Activated CD8-positive, alpha-beta memory T cell treated with anti-CD3 and anti-CD28 coated beads, Interleukin-2, amount 50 U/mL, for 24 hours (primary cell): ENCODE measurements around the gene EMSY.
"Not testable (repeated sequence)": the region's sequence is repeated elsewhere in the genome, so short reads cannot be mapped to it uniquely, and the experiment has no call there.

ENCODE experiments used
- DNase-seq: peaks from one replicate; pipeline ENCODE4 v3.0.0-alpha.2; 2020; ENCODE audit errors: extremely low read depth

Gene EMSY

DNA sequence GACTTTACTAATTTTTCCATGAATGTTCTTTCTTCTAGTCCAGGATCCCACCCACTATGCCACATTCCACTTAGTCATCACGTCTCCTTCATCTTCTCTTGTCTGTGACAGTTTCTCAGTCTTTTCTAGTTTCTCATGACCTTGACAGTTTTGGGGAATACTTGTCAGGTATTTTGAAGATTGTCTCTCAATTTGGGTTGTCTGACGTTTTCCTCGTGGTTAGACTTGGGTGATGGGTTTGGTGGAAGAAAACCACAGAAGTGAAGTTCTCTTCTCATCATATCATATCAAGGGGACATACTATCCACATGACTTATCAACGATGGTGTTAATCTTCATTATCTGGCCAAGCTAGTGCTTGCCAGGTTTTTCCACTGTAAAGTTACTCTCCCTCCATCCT is 123.3 kb downstream of the EMSY start:
- DNase-seq: no peak

DNA sequence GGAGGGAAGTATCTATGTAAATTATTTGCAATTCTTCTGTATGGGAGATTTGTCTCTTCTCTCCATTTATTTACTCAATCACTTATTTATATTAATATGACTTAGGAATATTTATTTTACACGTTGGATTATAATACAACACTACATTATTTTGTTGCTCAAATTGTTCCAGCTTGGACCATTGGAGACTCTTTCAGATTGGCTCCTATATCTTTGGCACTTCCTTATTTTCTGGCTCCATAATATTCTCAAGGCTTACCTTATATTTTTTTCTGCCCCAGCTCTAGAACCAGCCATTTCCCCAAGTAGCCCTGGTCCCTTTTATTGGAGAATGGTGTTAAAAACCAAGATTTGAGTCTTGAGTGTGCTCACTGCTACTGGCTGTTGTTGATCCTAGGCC is 123.8 kb downstream of the EMSY start:
- DNase-seq: no peak

DNA sequence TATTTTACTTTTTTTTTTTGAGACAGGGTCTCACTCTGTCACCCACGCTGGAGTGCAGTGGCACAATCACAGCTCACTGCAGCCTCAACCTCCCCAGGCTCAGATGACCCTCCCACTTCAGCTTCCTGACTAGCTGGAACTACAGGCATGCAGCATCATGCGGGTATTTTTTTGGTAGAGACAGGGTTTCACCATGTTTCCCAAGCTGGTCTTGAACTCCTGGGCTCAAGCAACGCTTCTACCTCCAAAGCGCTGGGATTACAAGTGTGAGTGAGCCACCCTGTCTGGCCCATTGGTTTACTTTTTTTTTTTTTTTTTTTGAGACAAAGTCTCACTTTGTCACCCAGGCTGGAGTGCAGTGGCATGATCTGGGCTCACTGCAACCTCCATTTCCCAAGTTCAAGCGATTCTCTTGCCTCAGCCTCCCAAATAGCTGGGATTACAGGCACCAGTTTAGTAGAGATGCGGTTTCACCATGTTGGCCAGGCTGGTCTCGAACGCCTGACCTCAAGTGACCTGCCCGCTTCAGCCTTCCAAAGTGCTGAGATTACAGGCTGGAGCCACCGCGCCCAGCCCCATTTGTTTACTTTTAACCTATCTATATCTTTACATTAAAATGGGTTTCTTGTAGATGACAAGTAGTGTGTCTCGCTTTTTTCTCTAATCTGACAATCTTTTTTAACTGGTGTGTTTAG is 127.5 kb downstream of the EMSY start:
- not testable (repeated sequence) for DNase-seq

DNA sequence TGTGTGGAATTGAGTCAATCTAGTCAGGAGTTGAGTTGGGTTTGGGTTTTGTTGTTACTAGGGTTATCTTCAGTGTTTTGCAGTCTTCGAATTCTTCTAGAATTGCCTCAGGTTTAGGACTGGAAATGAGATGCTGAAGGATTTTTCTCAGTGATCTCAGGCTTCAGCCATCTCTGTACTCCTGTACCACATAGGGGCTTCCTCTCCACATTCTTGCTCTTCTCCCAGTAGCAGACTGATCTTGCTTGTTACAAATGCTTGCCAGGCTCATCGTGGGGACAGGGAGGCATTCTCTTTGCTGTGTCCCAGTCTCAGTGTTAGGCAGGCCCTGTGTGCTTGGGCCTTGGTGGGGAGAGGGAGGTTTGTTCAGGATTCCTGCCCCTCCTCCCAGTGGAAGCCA is 129.6 kb downstream of the EMSY start:
- DNase-seq: no peak

DNA sequence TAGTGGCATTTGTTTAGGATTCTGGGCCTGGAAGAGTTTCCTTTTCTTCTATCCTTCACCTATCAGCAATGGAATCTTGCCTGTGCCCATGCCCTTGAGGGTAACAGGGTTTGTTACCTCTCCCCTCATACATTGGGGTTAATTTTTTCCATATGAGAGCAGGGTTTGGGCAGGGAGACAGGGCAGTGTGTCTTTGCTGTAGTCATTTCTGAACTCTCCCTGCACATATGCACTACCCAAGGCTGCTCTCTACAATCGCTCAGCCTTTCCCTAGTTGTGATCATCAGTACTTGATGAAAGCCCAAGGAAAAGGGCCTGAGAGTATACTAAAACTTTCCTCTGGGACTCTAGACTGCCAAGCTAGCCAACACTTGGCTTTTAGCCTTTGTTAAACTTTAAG is 130.1 kb downstream of the EMSY start:
- no peak for DNase-seq

DNA sequence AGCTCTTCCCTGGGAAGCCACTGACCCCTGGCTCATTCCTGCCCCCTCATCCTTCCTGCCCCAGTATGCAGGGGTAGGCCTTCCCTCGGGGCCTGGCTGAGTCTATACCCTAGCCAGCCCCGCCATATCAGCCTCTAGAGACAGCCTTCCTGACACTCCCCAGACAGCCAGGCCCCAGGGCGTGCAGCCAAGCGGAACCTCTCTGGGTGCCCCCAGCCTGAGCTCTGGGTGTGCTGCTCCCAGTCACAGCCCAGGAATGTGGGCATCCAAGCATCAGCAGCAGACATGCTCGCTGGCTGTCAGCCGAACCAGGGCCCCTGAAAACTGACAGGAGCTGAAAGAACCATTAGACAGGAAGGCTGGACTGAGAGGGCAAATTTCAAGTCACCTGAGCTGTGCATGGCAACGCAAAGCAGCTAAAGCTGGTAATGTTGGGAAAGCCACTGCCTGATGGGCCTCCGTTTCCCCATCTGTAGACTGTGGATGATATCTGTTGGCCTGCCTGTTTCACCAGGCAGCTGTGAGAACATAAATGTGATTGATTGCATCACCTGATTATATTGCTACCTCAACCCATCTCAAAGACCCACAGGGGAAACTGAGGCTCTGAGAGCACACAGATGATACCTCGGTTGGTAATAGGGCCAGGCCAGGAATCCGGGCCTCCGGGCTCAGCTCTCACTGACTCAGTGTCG is 132.6 kb downstream of the EMSY start:
- DNase-seq: no peak

DNA sequence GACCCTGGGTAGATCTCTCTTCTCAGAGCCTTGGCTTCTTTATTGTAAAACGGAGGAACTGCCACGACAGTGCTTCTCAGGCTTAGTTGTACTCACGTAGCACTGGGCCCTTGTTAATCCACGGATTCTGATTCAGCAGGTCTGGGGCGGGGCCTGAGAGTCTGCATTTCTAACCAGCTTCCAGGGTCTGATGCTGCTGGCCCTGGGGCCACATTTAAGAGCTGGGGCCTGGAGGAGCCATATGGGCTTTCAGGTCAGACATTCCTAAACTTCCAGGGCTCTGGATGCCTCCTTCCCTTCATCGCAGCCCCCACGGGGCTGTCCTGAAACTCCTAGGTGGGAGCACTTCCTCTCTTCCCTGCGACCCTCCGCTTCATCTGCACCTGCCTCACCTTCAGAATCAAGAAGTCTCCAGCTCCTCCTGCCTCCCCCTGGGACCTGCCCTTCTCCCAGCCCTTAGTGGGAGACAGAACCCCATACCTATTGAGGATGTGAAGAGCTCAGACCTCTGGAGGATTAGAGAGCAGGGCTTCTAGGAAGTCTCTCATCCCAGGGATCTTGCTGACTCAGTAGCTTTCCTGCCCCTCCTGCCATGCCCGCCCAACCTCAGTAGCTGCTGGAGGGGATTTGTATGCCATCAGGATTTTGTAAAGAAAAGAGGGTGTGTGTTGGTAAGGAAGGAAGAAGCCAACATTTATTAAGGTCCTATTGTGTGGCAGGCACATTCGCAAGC is 133.3 kb downstream of the EMSY start:
- DNase-seq: no peak

DNA sequence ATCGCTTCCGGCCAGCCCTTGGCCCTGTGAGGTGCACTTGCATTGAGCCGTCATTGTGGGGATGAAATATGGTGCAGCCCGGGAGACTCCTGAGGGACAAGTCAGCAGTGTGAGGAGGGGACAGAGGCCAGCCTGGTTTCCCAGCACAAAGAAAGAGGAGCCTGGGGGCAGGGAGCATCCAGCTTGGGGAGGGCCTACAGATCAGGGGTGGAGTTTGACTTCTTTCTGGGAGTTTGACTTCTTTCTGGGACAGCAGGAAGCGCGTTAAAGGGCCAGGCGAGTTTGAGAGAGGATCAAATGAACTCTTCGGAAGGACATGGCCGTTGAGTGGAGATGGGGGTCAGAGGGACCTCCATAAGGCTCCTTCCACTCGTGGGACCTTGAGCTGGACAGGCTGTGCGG is 133.8 kb downstream of the EMSY start:
- DNase-seq: no peak

DNA sequence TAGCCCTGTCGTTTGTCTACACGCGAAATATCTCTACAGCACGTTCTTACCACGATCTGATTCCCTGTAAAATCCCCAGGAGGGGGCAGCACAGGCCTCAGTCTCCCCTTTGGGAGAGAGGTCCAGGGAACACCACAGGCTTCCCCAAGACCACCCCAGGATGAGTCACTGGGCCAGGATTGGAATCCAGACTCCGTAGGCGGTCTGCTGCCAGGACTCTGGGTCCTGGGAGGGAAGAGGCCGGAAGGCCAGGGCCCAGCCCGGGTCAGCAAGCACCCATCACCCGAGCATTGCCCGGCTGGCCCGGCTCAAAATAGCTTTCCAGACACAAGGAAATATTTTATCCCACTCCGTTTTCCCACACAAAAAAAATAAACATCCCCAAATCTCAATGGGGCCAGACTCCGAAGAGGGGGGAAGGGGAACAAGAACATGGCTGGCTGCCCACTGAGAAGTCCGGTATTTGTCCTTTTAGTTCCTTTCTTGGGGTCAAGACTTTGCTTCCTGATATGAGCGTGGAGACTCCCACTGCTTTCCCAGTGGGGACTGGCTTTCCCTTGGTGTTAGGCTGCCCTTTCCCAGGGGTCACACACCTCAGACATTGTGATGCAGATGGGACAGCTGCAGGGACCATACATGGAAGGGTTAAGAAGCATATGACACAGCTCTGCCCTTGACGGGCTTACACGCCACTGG is 134.4 kb downstream of the EMSY start:
- no peak for DNase-seq

DNA sequence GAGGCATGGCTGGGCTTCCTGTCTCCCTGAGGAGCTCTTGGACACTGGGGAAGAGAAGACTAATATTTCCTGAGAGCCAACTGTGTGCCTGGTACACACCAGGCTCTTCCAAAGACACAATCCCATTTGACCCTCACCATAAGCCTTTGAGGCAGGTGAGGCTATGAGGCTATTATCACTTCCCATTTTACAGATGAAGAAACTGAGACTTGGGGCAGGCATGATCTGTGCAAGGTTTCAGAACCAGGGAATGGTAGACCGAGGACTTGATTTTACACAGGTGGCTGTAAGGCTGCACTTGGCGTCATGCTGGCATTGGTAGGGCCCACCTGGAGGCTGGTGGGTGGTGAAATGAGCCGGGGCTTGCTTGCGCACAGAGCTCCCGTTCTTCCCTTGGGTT is 134.9 kb downstream of the EMSY start:
- no peak for DNase-seq

DNA sequence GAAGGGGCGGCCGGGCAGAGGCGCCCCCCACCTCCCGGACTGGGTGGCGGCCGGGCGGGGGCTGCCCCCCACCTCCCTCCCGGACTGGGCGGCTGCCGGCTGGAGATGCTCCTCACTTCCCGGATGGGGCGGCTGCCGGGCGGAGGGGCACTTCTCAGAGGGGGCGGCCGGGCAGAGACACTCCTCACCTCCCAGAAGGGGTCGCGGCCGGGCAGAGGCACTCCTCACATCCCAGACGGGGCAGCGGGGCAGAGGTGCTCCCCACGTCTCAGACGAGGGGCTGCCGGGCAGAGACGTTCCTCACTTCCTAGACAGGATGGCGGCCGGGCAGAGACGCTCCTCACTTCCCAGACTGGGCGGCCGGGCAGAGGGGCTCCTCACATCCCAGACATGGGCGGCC is 137.7 kb downstream of the EMSY start:
- DNase-seq: not testable (repeated sequence)

DNA sequence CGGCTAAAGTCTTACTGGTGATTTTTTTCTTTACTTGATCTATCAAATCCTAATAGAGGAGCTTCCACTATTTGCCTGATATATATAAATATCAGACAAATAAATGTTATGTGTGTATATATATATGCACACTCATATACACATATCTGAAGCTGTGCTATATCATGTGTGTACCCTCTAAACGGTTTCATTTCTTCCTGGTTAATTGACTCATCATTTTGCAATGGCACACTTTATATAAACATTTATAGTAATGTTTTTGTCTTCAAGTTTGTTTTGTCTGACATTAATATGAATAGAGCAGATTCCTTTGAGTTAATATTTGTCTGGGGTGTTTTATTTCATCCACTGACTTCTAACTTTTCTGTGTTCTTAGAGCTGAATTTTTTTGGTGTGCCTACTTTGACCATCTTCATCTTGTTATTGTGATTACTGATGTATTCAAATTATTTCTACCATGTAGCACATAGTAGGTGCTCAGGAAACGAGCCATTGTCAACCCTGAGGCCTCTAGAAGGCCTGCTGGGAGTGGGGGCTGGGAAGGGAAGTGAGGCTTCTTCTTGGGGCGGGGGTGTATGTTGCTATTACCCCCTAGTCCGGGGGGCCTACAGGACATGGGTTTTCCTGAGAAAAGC is 143.1 kb downstream of the EMSY start:
- no peak for DNase-seq

DNA sequence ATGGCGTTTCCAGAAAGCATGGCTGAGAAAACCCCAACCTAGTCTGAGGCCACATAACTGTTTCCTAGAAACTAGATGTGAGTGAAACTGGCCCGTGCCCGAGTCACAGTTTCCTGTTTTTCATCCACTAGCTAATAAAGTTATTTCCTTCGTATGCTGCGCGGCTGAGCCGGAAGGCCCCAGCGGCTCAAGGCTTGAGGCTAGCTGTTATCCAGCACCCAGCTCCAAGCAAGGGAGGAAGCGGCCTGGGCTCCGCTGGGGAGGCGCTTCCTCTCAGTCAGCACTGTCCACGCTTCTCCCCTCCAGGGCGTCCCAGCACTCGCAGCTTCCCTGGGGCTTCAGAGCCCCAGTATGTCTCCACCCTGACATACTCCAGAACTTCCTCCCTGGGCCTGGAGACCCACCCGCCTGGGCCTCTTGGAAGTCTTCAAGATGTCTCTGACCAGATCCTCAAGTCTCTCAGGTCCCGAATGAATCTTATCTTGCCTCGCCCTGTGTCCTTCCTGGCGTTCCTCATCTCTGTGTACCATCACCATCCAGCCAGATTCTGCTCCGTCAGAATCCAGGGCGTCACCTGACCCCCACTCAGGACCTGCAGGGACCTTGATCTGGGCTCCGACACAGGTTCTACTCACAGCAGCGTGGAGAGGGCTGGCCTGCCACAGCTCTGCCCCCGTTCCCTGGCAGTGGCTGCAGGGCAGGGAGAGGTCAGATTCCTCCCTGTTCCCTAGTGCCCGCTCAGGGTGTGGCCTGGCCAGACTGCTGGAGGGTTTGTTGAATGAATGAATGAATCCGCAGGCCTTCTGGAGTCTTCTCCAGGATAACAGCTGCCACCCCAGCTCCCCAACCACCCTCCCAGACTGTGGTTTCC is 143.9 kb downstream of the EMSY start:
- DNase-seq: peak; percentile 25

DNA sequence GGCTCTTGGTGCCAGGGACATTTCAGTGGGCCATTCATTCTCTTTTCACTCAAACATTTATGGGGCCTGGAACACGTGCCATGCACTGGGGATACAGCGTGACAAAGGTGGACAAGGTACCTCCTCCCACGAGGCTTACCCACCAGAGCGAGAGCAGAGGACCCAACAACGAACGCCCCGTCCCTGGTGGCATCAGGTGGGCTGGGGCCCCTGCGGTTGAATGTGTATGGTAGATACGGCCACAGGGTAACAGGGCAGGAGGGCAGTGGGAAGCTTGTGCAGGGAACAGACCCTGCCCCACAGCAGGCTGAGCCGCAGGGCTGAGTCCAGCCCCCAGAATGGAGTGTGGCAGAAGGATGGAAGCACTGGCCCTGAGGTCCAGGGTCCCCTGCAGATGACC is 144.7 kb downstream of the EMSY start:
- no peak for DNase-seq

DNA sequence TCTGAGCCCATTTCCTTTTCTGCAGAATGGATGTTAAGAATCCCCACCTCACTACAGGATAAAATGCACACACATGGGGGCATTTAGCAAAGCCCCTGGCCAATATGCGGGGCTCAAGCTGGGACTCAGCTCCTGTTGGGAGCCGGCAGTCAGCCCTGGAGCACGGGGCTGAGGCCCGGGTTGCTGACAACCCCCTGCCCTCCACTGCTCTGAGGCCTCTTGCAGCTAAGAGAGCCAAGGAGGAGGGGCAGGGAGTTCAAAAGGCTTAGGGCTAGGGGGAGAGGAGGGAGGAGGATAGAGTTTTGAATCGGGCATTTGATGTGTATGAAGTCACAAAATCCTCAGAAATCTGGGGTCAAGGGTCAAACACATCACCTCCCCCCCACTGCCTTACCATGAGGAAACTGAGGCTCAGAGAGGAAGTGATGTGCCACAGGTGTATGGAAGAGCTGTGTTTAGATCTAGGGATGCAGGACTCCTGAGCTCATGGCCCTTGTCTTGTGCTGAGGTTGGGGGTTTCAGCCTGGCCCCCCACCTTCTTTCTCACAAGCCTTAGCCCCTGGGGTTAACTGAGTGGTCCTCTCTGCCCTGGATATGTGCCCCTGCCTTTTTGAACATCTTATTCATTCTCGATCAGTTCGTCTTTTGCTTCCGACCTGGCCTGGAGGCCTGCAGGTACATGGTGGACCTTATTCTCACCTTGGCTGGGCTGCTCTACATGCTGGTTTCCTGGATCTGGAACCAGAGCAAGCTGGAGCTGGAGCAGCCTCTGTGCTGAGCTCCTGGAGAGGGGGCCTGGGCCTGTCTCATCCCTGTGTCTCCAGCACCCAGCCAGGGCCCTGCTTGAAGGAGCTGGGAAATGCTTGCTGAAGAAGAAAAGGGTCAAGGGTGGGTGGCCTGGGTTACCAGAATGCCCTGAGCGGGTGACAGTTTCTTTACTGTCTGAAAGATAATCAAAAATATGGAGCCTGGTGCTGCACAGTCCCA is 145.4 kb downstream of the EMSY start:
- no peak for DNase-seq

DNA sequence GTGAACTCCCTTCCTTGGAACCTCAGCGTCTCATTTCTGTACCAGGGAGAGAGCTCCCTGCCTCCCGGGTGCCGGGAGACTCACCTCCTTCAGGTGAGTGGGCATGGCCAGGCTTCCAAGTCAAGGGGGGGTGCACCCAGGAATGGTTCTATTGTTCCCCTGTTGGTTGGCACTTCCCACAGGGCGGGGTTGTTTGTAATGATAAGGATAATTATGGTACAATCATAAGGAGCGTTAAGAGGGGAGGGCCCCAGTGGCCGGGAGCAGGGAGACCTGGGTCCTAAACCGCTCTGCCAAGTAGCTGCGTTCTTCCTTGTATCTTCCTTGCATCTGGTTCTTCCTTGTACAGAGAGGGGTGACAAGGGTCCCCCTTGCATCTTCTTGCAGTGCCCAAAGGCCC is 146.6 kb downstream of the EMSY start:
- no peak for DNase-seq

DNA sequence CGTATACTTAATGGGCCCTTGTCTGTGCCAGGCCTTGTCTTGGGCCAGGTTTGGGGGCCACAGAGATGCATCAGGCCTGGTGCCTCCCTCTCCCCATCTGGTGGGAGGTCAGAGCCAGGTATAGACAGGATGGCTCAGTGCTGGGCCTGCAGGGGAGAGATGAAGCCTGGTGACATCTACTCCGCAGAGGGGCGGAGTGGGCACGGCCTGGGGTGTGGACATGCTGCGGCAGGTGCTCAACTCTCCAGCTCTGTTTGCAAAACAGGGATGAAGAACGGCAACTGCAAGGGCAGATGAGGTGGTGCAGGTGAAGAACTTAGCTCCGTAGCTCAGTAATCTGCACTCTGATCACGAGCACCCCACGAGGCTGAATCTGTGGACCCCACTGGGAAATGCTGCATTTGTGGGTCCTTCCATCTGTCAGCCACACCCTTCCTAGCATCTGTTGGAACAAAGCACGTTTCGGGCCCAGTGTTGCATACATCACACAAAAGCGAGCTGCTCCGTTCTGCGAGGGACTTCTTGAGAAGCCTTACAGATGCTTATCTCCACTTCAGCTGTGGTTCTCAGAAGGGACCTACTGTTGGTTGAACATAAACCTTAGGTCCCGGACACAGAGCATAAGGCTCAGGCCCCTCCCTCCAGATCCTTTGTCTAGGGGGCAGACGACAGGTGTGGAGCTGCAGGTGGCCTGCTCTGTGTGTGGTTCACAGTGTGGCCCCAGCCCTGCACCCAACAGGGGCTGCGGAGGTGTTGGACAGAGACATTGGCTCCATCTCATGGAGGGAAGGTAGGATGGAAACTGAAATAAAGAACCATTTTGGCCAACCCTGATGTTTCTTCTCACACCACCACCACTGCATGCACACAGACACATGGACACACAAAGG is 147.5 kb downstream of the EMSY start:
- DNase-seq: no peak

DNA sequence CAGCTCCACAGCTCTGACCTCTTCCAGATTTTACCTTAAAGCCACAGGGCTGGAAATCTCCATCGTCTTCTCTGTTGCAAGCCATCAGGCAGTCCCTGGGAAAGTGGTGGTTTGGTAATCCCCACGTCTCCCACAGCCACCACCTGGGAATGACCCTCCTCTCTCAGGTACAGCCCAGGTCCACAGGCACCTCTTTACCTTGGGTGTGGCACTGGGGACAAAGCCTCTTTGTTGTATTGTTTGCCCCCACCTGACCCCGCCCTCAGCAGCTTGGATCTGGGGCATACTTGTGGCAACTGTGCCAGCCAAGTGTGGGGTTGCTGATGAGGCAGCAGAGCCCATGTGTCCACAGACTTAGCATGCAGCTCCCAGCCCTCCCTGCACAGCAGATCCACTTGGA is 148.1 kb downstream of the EMSY start:
- DNase-seq: no peak

DNA sequence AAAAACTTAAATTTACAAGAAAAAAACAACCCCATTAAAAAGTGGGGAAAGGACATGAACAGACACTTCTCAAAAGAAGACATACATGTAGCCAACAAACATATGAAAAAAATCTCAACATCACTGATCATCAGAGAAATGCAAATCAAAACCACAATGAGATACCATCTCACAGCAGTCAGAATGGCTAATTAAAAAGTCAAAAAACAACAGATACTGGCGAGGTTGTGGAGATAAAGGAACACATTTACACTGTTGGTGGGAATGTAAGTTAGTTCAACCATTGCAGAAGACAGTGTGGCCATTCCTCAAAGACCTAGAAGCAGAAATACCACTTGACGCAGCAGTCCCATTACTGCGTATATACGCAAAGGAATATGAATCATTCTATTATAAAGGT is 150.3 kb downstream of the EMSY start:
- DNase-seq: not testable (repeated sequence)
